Glutamatergic neuron (in vitro differentiated cells): ENCODE results near the gene METTL15. TPM values are rescaled to one million over a fixed set of nuclear protein-coding genes. Genes with fewer than 3 reads are reported as not detected.

ENCODE experiments used
- DNase-seq: peaks from one replicate; pipeline ENCODE4 v3.0.0; 2022
- H3K27ac Mint-ChIP-seq: one replicate; pipeline ENCODE4 v1.8.0; 2020; ENCODE audit warnings: mild to moderate bottlenecking, mixed read lengths, inconsistent platforms; ENCODE audit not compliant: unreplicated experiment
- H3K27me3 Mint-ChIP-seq: one replicate; pipeline ENCODE4 v1.8.0; 2020; ENCODE audit warnings: mild to moderate bottlenecking, moderate library complexity, mixed read lengths, inconsistent platforms; ENCODE audit not compliant: unreplicated experiment
- H3K36me3 Mint-ChIP-seq: one replicate; pipeline ENCODE4 v1.8.0; 2020; ENCODE audit warnings: mild to moderate bottlenecking, mixed read lengths, inconsistent platforms; ENCODE audit not compliant: unreplicated experiment
- H3K4me1 Mint-ChIP-seq: one replicate; pipeline ENCODE4 v1.8.0; 2020; ENCODE audit warnings: mild to moderate bottlenecking, low read depth, mixed read lengths, inconsistent platforms; ENCODE audit not compliant: unreplicated experiment
- H3K4me3 Mint-ChIP-seq: one replicate; pipeline ENCODE4 v1.8.0; 2020; ENCODE audit warnings: mild to moderate bottlenecking, mixed read lengths, inconsistent platforms; ENCODE audit not compliant: unreplicated experiment
- H3K9me3 Mint-ChIP-seq: one replicate; pipeline ENCODE4 v1.8.0; 2020; ENCODE audit warnings: mild to moderate bottlenecking, moderate library complexity, mixed read lengths, inconsistent platforms; ENCODE audit not compliant: unreplicated experiment
- total RNA-seq: library from RNA; stranded (reverse); fragmentation: NEBNext Ultra II Directional; extraction: Animal tissue kit (Norgen Biotek cat#: 25700); gene quantifications from one replicate; pipeline ENCODE4 v1.2.1, GENCODE V29; 2021; ENCODE audit not compliant: unreplicated experiment
- TF ChIP-seq, protein P1 (sequence below): fragments of 200-600 bp; sonication (generic); IDR thresholded peaks from one replicate; pipeline ENCODE4 v1.5.0; 2021; ENCODE audit not compliant: partially characterized antibody, unreplicated experiment

Gene METTL15
- total RNA-seq, 1 donor from 2014 or later: 8.2 TPM

GRCh38 chr11:28223994-28224393 lies 115.8 kb downstream of the METTL15 start:
- no peak for DNase-seq
- H3K36me3 Mint-ChIP-seq: peaks cover 5% of the 10 kb centered on the region
- H3K4me3 Mint-ChIP-seq: no peak overlapping the region
- H3K27ac Mint-ChIP-seq: no peak overlapping the region
- no peaks in the 10 kb centered on the region for H3K27me3 Mint-ChIP-seq
- TF ChIP-seq, protein P1, sequence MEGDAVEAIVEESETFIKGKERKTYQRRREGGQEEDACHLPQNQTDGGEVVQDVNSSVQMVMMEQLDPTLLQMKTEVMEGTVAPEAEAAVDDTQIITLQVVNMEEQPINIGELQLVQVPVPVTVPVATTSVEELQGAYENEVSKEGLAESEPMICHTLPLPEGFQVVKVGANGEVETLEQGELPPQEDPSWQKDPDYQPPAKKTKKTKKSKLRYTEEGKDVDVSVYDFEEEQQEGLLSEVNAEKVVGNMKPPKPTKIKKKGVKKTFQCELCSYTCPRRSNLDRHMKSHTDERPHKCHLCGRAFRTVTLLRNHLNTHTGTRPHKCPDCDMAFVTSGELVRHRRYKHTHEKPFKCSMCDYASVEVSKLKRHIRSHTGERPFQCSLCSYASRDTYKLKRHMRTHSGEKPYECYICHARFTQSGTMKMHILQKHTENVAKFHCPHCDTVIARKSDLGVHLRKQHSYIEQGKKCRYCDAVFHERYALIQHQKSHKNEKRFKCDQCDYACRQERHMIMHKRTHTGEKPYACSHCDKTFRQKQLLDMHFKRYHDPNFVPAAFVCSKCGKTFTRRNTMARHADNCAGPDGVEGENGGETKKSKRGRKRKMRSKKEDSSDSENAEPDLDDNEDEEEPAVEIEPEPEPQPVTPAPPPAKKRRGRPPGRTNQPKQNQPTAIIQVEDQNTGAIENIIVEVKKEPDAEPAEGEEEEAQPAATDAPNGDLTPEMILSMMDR: no peak
- H3K9me3 Mint-ChIP-seq: peaks cover 5% of the 10 kb centered on the region
- H3K4me1 Mint-ChIP-seq: no peaks in the 10 kb centered on the region

DNA sequence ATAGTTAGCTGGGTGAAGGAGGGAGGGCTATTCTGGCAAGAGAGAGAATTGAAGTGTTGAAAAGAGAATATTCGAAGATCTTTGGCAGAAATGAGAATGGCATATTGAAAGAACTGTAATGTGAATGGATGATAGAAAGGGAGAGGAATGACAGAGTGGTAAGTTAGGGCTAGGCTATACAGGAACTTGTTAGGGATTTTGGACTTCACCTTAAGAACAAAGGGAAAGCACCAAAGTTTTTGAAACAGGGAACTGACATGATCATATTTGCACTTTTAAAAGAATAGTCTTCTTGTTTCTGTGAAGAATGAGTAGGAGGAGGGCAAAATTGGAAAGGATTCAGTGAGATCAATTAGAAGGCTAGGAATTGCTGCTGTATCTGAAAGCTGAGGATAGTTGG lies 119.3 kb downstream of the METTL15 start:
- TF ChIP-seq, protein P1: no peak
- Mint-ChIP-seq H3K27ac (no peak overlapping the region), H3K9me3 (no peaks in the 10 kb centered on the region), H3K4me1 (no peaks in the 10 kb centered on the region), H3K4me3 (no peak overlapping the region), H3K27me3 (no peaks in the 10 kb centered on the region), H3K36me3 (no peaks in the 10 kb centered on the region)
- no peak for DNase-seq

DNA sequence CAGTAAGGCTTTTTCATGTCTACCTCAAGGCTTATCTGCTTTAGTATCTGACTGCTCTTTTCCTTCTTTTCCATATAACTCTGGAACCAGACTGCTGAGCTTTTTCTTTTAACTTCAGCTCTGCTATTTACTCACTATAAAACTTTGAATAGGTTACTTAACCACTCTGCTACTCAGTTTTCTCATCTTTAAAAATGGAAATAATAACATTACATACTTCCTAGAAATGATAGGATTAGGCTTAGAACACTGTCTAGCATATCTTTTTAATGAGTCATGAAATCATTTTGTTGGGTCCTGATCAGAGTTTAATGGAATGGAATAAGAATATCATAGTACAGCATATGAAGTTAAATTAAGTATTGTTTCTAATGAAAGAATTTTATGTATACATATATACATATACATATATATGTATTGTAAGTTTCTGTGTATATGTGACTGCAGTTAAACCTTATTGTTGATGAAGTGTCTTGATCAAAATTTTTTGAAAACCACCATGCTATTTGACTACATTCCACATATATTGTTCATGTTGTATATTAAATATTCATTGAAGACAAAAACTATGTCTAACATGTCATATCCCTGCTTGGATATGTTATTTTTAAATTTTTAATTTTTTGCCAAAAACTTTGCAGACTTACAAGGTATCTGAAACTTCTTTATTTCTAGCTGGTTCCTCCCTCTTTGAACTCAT lies 120.2 kb downstream of the METTL15 start:
- DNase-seq: no peak
- no peak overlapping the region for H3K27ac Mint-ChIP-seq
- no peaks in the 10 kb centered on the region for H3K36me3 Mint-ChIP-seq
- no peaks in the 10 kb centered on the region for H3K4me1 Mint-ChIP-seq
- H3K27me3 Mint-ChIP-seq: no peaks in the 10 kb centered on the region
- no peaks in the 10 kb centered on the region for H3K9me3 Mint-ChIP-seq
- TF ChIP-seq, protein P1: no peak
- H3K4me3 Mint-ChIP-seq: no peak overlapping the region

- TF ChIP-seq, protein P1: no peak
- Mint-ChIP-seq H3K9me3 (no peaks in the 10 kb centered on the region), H3K4me1 (no peaks in the 10 kb centered on the region), H3K27me3 (no peaks in the 10 kb centered on the region), H3K36me3 (no peaks in the 10 kb centered on the region), H3K27ac (no peak overlapping the region), H3K4me3 (no peak overlapping the region)
- no peak for DNase-seq
Observed at GRCh38 chr11:28231475-28231874, 123.3 kb downstream of the METTL15 start.

DNA sequence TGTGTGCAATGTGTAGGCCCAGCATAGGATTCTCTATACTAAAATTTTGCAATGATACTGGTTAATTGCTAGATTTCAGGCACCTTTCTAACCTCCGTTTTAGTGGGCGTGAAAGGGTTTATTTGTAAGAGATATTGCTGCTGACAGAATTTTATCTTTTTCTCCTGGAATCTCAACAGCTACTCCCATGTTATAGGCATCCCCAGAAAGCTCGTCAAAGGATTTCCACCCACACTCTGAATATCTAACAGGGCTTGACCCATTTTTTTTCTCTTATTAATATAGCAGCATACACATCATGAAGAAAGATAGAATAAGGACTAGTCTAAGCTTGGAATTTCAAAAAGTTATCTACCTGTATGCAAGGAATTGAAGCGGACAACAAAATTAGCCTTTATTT lies 124.5 kb downstream of the METTL15 start:
- no peak overlapping the region for H3K27ac Mint-ChIP-seq
- TF ChIP-seq, protein P1: no peak
- DNase-seq: no peak
- H3K4me3 Mint-ChIP-seq: no peak overlapping the region
- no peaks in the 10 kb centered on the region for H3K27me3 Mint-ChIP-seq
- H3K36me3 Mint-ChIP-seq: no peaks in the 10 kb centered on the region
- H3K4me1 Mint-ChIP-seq: no peaks in the 10 kb centered on the region
- peaks cover 3% of the 10 kb centered on the region for H3K9me3 Mint-ChIP-seq
